ENCODE measurements around the gene BMP6. TPM values are rescaled to one million over a fixed set of nuclear protein-coding genes. Genes with fewer than 3 reads are reported as not detected.

BMP6 gene
- total RNA-seq, 6 experiments from 2014 or later = 1.8 to 4.4 (median 2.6) TPM

DNA sequence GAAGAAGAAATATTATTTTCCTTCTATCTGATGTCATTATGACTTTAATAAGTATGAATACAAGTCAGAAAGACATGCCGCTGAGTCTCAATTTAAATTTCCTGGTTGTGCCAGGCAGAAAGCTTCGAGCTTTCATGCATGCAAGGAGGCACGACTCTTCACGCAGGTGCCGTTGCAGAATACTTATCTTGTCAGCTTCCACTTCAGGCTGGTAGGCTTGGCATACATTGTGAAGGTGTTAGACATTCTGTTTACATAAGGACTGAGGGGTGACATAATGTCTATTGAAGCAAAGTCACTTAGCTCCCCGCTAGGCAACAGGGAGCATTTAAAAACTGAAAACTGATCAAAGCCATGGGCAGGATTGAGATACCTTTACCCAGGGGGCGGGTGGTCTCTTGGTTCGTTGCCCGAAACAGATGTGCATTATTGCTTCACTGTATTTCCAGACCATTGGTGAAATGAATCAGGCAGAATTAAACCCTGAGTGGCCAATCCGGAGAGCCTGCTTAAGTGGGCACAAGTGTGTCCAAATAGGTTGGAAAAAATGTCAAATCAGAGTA is 16.4 kb downstream of the BMP6 start:
- Histone ChIP-seq H3K9me3 (no peaks in the 10 kb centered on the region), H3K36me3 (no peaks in the 10 kb centered on the region), H3K4me1 (no peaks in the 10 kb centered on the region), H3K27me3 (no peaks in the 10 kb centered on the region), H3K27ac (no peak overlapping the region), H3K4me3 (no peak overlapping the region)
- 43% methylated on average over 10 of the region's 10 CpGs for WGBS (ENCODE audit: insufficient coverage, low coverage, low lambda C conversion rate, missing lambda C conversion rate)
- TF ChIP-seq POLR2A (IDR thresholded peaks at IDR 0.05) = no peak
- TF ChIP-seq, protein P1, sequence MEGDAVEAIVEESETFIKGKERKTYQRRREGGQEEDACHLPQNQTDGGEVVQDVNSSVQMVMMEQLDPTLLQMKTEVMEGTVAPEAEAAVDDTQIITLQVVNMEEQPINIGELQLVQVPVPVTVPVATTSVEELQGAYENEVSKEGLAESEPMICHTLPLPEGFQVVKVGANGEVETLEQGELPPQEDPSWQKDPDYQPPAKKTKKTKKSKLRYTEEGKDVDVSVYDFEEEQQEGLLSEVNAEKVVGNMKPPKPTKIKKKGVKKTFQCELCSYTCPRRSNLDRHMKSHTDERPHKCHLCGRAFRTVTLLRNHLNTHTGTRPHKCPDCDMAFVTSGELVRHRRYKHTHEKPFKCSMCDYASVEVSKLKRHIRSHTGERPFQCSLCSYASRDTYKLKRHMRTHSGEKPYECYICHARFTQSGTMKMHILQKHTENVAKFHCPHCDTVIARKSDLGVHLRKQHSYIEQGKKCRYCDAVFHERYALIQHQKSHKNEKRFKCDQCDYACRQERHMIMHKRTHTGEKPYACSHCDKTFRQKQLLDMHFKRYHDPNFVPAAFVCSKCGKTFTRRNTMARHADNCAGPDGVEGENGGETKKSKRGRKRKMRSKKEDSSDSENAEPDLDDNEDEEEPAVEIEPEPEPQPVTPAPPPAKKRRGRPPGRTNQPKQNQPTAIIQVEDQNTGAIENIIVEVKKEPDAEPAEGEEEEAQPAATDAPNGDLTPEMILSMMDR (IDR thresholded peaks at IDR 0.05) = no peak
- ATAC-seq = no peak
- intact Hi-C loops (cut with DNase I) = no loop called here
- no peak for DNase-seq

GRCh38 chr6:7745942-7746341 is 20.0 kb downstream of the BMP6 start:
- no peak for DNase-seq
- no peaks in the 10 kb centered on the region for H3K27me3 ChIP-seq
- intact Hi-C loops (cut with DNase I) = no loop called here
- no peak overlapping the region for H3K27ac ChIP-seq
- H3K4me1 ChIP-seq = no peaks in the 10 kb centered on the region
- H3K9me3 ChIP-seq = no peaks in the 10 kb centered on the region
- ATAC-seq = no peak
- no peak overlapping the region for H3K4me3 ChIP-seq
- TF ChIP-seq POLR2A (IDR thresholded peaks at IDR 0.05) = no peak
- TF ChIP-seq, protein P1 (IDR thresholded peaks at IDR 0.05) = no peak
- H3K36me3 ChIP-seq = no peaks in the 10 kb centered on the region
- WGBS (ENCODE audit: insufficient coverage, low coverage, low lambda C conversion rate, missing lambda C conversion rate) = 79% methylated on average over 8 of the region's 10 CpGs

GRCh38 chr6:7747016-7747415 is 21.1 kb downstream of the BMP6 start:
- ATAC-seq = no peak
- intact Hi-C loops (cut with DNase I) = no loop called here
- no peaks in the 10 kb centered on the region for H3K27me3 ChIP-seq
- WGBS (ENCODE audit: insufficient coverage, low coverage, low lambda C conversion rate, missing lambda C conversion rate) = 75% methylated on average over 10 of the region's 10 CpGs
- DNase-seq = no peak
- H3K9me3 ChIP-seq = no peaks in the 10 kb centered on the region
- H3K27ac ChIP-seq = no peak overlapping the region
- TF ChIP-seq, protein P1 (IDR thresholded peaks at IDR 0.05) = no peak
- TF ChIP-seq POLR2A (IDR thresholded peaks at IDR 0.05) = no peak
- no peaks in the 10 kb centered on the region for H3K4me1 ChIP-seq
- no peak overlapping the region for H3K4me3 ChIP-seq
- no peaks in the 10 kb centered on the region for H3K36me3 ChIP-seq

DNA sequence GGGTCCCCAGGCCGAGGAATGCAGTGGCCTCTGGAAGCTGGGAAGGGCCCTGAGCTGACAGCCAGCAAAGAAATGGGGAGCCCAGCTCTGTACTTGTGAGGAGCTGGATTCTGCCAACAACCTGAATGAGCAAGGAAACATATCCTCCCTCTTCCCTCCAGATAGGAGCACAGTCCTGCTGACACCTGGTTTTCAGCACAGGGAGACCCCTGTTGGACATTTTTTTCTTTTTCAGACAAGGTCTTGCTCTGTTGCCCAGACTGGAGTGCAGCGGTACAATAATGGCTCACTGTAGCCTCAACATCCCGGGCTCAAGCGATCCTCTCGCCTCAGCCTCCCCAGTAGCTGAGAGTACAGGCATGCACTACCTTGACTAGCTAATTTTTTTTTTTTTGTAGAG is 21.5 kb downstream of the BMP6 start:
- Histone ChIP-seq H3K27ac (no peak overlapping the region), H3K9me3 (no peaks in the 10 kb centered on the region), H3K4me1 (no peaks in the 10 kb centered on the region), H3K27me3 (no peaks in the 10 kb centered on the region), H3K36me3 (no peaks in the 10 kb centered on the region), H3K4me3 (no peak overlapping the region)
- 90% methylated on average over 4 of the region's 5 CpGs for WGBS (ENCODE audit: insufficient coverage, low coverage, low lambda C conversion rate, missing lambda C conversion rate)
- no peak for DNase-seq
- TF ChIP-seq, protein P1 (IDR thresholded peaks at IDR 0.05) = no peak
- no peak for TF ChIP-seq POLR2A (IDR thresholded peaks at IDR 0.05)
- intact Hi-C loops (cut with DNase I) = no loop called here
- ATAC-seq = no peak
